A673 (cell line): Measurements from ENCODE around the gene MPRIP. TPM values are rescaled to one million over a fixed set of nuclear protein-coding genes. Genes with fewer than 3 reads are reported as not detected.

Experiments used
- BruUV-seq: library from RNA; stranded (reverse); fragments of 400-500 nt; replicated peaks from 2 replicates; lab custom pipeline; 2021; lab: Mats Ljungman, UMichigan
- CTCF ChIA-PET: fragments of 300-600 bp; sonication (Branson Sonifier 250); formaldehyde crosslinking; loops from one replicate; lab custom pipeline; 2022; ENCODE audit warnings: antibody characterized with exemption; lab: Charles Lee
- POLR2A ChIA-PET: fragments of 300-600 bp; sonication (Branson Sonifier 250); formaldehyde crosslinking; loops from one replicate; lab custom pipeline; 2022; ENCODE audit warnings: antibody characterized with exemption; ENCODE audit not compliant: low non-redundant PET; lab: Charles Lee
- DNase-seq: peaks from one replicate; pipeline ENCODE4 v3.0.0-alpha.2; 2015; ENCODE audit warnings: low spot score
- H3K27ac ChIP-seq: fragments of 200-600 bp; sonication (generic); 2 replicates; pipeline ENCODE4 v1.5.1; 2016; ENCODE audit warnings: mixed run types, low read depth, mild to moderate bottlenecking, mixed read lengths, antibody characterized with exemption, low read length; ENCODE audit not compliant: poor library complexity, severe bottlenecking
- H3K27me3 ChIP-seq: fragments of 200-600 bp; sonication (generic); replicated peaks from 2 replicates; pipeline ENCODE4 v1.6.1; 2017; ENCODE audit warnings: mixed run types, low read depth, mild to moderate bottlenecking, mixed read lengths, antibody characterized with exemption, low read length; ENCODE audit not compliant: insufficient read depth, poor library complexity
- H3K36me3 ChIP-seq: fragments of 200-600 bp; sonication (generic); 2 replicates; pipeline ENCODE4 v1.6.1; 2016; ENCODE audit warnings: mixed run types, mild to moderate bottlenecking, mixed read lengths, antibody characterized with exemption, low read length; ENCODE audit not compliant: insufficient read depth, poor library complexity, severe bottlenecking
- H3K4me1 ChIP-seq: fragments of 200-600 bp; sonication (generic); 2 replicates; pipeline ENCODE4 v1.6.1; 2017; ENCODE audit warnings: mixed run types, mild to moderate bottlenecking, mixed read lengths, antibody characterized with exemption, low read length; ENCODE audit not compliant: insufficient read depth, poor library complexity, severe bottlenecking
- H3K4me3 ChIP-seq: fragments of 200-600 bp; sonication (generic); 2 replicates; pipeline ENCODE4 v1.5.1; 2016; ENCODE audit warnings: low read depth, mixed run types, mild to moderate bottlenecking, mixed read lengths, low read length; ENCODE audit not compliant: poor library complexity, severe bottlenecking
- H3K9me3 ChIP-seq: fragments of 200-600 bp; sonication (generic); 2 replicates; pipeline ENCODE4 v1.6.1; 2016; ENCODE audit warnings: mixed run types, low read depth, mild to moderate bottlenecking, mixed read lengths, antibody characterized with exemption, low read length; ENCODE audit not compliant: poor library complexity, severe bottlenecking
- EZH2 ChIP-seq: fragments of 200-600 bp; sonication (generic); IDR thresholded peaks from 2 replicates; pipeline ENCODE4 v1.6.1; 2017; ENCODE audit warnings: borderline replicate concordance, low read depth, mild to moderate bottlenecking, mixed read lengths, antibody characterized with exemption, low read length; ENCODE audit not compliant: poor library complexity, severe bottlenecking
- intact Hi-C: fragments of 100-400 bp; cut with micrococcal nuclease; formaldehyde crosslinking; loops from one replicate; pipeline ENCODE4 v1.10.0; 2022; ENCODE audit not compliant: unreplicated experiment
- total RNA-seq: library from RNA; stranded (reverse); gene quantifications from 2 replicates; pipeline ENCODE4 v1.2.3, GENCODE V29; 2021
- TF ChIP-seq, protein P1 (sequence below): fragments of 300-800, 200-600 bp; sonication (generic); conservative IDR thresholded peaks from 2 replicates; pipeline ENCODE4 v1.5.1; 2017; ENCODE audit warnings: low read depth, mild to moderate bottlenecking, antibody characterized with exemption, low read length, moderate library complexity, mixed read lengths

The MPRIP gene
- total RNA-seq, 1 experiment from 2014 or later = 290 TPM

- Histone ChIP-seq H3K4me1 (peaks cover 3% of the 10 kb centered on the region), H3K27me3 (no peaks in the 10 kb centered on the region), H3K36me3 (peaks cover 14% of the 10 kb centered on the region), H3K4me3 (no peak overlapping the region), H3K9me3 (peaks cover 6% of the 10 kb centered on the region), H3K27ac (no peak overlapping the region)
- ChIA-PET CTCF (no interaction called here), POLR2A (no interaction called here)
- DNase-seq = no peak
- BruUV-seq = no TSS peak
- no peak for TF ChIP-seq EZH2
- TF ChIP-seq, protein P1, sequence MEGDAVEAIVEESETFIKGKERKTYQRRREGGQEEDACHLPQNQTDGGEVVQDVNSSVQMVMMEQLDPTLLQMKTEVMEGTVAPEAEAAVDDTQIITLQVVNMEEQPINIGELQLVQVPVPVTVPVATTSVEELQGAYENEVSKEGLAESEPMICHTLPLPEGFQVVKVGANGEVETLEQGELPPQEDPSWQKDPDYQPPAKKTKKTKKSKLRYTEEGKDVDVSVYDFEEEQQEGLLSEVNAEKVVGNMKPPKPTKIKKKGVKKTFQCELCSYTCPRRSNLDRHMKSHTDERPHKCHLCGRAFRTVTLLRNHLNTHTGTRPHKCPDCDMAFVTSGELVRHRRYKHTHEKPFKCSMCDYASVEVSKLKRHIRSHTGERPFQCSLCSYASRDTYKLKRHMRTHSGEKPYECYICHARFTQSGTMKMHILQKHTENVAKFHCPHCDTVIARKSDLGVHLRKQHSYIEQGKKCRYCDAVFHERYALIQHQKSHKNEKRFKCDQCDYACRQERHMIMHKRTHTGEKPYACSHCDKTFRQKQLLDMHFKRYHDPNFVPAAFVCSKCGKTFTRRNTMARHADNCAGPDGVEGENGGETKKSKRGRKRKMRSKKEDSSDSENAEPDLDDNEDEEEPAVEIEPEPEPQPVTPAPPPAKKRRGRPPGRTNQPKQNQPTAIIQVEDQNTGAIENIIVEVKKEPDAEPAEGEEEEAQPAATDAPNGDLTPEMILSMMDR = no peak
- intact Hi-C loops = no loop called here
Measured at GRCh38 chr17:17072546-17072945, 30.3 kb downstream of the MPRIP start.

GRCh38 chr17:17073030-17073564 is 30.8 kb downstream of the MPRIP start:
- no peak overlapping the region for H3K27ac ChIP-seq
- no peak for DNase-seq
- ChIA-PET CTCF (no interaction called here), POLR2A (interaction anchor here (0.7 kb wide), 1 partner anchor 124 kb away, joined by 3 read pairs; no protein-coding TSS in a partner anchor)
- H3K27me3 ChIP-seq = no peaks in the 10 kb centered on the region
- H3K36me3 ChIP-seq = peaks cover 18% of the 10 kb centered on the region
- no TSS peak for BruUV-seq
- peaks cover 6% of the 10 kb centered on the region for H3K9me3 ChIP-seq
- no peaks in the 10 kb centered on the region for H3K4me1 ChIP-seq
- intact Hi-C loops = no loop called here
- TF ChIP-seq, protein P1 = no peak
- TF ChIP-seq EZH2 = no peak
- no peak overlapping the region for H3K4me3 ChIP-seq

- CTCF ChIA-PET = no interaction called here
- POLR2A ChIA-PET = interaction anchor here (0.7 kb wide), 1 partner anchor 124 kb away, joined by 3 read pairs; no protein-coding TSS in a partner anchor
- no peak overlapping the region for H3K4me3 ChIP-seq
- no peak for TF ChIP-seq EZH2
- TF ChIP-seq, protein P1 = no peak
- no TSS peak for BruUV-seq
- no peaks in the 10 kb centered on the region for H3K4me1 ChIP-seq
- H3K27me3 ChIP-seq = no peaks in the 10 kb centered on the region
- peaks cover 5% of the 10 kb centered on the region for H3K9me3 ChIP-seq
- intact Hi-C loops = no loop called here
- H3K27ac ChIP-seq = no peak overlapping the region
- DNase-seq = no peak
- H3K36me3 ChIP-seq = peaks cover 25% of the 10 kb centered on the region
Measured at GRCh38 chr17:17073581-17074403, 31.5 kb downstream of the MPRIP start.
